HG02759 (cell line): Measurements from ENCODE around the gene GDF9.
"Not testable (repeated sequence)": the region's sequence is repeated elsewhere in the genome, so short reads cannot be mapped to it uniquely, and the experiment has no call there.

ENCODE experiments used
- ATAC-seq: cut with Tn5 transposase; IDR thresholded peaks from one replicate; pipeline ENCODE4 v1.9.1; 2021; ENCODE audit warnings: mild to moderate bottlenecking, moderate library complexity; ENCODE audit not compliant: unreplicated experiment

The GDF9 gene

DNA sequence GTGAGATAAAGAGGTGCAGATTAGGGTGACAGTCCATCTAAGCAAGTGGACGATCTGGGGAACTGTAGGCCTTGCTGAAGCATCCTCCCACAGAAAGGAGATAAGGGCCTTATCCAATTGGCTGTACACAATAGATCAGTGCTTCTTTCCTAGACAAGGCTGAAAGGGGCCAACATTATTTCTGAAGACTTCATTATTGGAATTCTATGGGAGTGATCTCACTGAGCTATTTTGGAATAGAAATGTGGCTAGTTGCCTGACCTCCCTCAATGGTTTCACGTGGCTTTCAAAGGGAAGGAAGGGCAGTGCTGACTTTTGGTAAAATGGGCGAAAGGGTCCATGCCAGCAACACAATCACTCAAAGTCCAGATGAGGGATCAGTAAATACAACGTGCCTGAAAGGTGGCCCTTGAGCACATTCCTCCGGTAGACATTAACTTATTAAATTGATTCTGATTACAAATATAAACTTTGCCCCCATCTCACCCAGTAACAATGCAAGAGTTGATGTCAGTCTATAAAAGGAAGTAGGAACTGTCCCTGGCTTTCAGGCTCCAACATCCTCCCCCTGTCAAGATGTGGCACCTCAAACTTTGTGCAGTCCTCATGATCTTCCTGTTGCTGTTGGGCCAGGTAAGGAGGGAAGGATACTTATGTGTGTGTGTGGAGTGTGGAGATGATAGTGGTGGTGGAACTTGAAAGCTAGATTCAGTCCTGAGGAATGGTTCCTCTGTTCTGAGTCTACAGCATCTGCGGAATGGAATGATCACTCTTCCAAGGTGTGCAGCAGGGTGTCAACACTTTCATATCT lies 7.1 kb upstream of the GDF9 start, which contains the start of gene LEAP2:
LEAP2 (plus strand) TSS at position 550 of the 811 bp plus-strand sequence; CDS start at position 577, 27 bp downstream.
- no peak for ATAC-seq

DNA sequence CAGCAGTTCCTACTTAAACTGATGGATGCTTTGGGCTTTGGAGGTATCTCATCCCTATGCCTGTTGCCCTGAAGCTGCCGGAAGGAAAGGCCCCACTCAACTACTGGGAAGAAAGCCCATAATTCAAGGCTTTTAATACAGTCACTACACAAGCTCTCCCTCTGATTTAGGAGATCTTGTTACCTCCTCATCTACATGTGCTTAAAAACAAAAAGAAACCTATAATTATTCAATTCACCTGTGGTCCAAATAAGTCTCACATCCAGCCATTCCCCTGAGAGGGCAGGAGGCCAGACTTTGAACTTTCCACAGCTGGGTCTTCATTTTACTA lies 6.5 kb upstream of the GDF9 start:
- no peak for ATAC-seq

DNA sequence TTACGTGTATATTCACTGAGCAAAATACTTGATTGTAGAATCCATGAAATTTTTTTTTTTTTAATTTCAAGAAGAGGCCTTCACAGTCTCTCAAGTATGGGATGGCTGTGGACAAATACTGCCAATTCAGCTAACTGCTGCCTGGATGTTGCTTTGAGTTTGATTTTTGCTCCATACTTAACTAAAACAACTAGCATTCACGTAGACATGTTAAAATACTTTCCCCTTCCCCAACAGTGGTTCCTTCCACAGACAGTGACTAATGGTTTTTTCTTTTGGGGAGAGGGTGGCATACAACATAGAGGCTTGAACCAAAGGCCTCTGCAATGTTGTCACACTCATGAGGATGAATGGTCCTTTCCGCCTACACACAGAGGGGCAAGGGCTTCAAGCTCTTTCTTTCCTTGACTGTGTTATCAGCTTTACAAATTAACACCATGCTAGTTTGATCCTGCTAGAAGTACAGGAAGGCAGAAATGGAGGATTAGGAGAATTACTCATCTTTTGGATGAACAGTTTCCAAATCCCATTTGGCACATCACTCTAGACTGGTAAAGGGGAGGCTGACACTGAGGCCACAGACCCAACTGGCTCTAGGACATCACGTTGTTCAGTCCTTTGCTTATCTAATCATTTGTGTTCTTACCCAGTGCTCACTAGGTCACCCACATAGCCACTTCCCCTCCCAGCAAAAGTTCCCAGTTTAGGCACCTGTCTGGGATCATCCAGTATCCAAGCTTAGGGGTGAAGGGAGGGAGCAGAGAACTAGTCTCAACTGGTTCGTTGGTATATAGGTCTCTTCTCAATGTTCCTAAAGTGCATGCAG lies 5.4 kb upstream of the GDF9 start:
- ATAC-seq: no peak

DNA sequence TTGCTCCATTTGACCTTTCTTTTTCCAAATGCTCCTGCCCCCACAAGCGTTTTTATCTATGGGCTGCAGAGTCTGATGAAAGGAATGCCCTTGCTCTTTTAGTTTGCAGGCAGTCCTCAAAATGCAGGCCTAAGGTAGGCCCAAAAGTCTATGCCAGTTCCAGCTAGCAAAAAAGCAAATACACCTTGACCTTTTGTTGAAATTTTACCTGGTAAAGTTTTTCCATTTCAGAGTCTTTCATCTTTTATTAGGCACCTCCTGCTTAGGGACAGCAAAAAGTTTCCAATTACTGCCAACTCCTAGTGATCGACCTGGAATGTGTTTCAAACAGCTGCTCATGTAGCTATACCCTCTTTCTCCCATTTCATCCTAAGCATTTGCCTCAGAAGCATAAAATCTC lies 4.5 kb upstream of the GDF9 start:
- no peak for ATAC-seq

- ATAC-seq: no peak
These were observed 2.5 kb upstream of the GDF9 start for GRCh38 chr5:132868754-132869153.

DNA sequence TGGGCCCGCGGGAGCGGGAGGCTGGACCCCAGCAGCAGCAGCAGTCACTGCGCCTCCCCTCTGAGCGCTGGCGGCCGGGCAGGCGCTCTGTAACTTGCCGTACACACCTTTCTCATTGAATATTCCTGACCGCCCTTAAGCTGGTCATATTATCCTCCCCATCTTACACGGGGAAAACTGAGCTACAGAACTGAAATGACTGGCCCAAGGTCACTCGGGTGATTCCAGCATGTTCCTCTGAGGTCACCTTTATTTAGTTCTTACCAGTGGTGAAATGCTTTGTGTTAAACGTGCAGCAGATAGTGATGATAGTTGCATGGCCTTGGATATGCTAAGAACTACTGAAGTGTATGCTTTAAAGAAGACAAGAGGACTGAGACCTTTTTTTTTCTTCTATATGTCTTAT lies 780 bp upstream of the GDF9 start:
- ATAC-seq: peak; percentile 18

DNA sequence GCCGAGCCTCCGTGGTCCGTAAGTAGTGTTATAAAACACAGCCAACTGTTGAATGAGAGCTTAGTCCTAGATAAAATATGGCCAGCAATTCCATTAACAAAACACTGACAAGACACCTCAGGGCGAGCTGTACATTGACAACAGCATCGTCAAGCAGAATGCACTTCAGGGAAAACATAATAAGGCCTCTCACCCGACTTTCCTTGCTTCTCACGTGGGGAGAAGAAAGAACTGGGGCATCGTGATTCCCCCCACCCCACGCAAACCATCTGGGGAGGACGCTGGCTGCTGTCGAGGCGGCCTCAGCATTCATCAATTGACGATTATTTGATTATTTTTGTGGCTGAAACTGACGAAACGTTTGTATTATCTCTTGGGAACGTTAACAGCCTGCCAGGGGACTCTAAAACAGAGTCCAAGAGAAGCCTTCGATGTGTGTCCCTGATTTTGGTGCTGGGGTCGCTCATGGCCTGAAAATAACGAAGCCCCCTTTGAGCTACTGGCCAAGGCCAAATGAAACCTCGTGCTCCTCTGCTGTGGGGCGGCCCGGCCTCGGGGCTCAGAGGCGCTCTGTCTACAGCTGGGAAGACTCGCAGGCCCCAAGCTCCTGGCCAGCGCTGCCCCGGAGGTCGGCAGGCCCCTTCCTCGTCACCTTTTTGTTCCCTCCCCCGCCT lies 464 bp downstream of the GDF9 start:
- peak; percentile 21 for ATAC-seq

- ATAC-seq: no peak
These were observed 5.5 kb downstream of the GDF9 start for GRCh38 chr5:132860742-132861141.

- ATAC-seq: no peak
These were observed 6.3 kb downstream of the GDF9 start for GRCh38 chr5:132859889-132860437.

GRCh38 chr5:132856011-132856410 lies 10.3 kb downstream of the GDF9 start:
- no peak for ATAC-seq

DNA sequence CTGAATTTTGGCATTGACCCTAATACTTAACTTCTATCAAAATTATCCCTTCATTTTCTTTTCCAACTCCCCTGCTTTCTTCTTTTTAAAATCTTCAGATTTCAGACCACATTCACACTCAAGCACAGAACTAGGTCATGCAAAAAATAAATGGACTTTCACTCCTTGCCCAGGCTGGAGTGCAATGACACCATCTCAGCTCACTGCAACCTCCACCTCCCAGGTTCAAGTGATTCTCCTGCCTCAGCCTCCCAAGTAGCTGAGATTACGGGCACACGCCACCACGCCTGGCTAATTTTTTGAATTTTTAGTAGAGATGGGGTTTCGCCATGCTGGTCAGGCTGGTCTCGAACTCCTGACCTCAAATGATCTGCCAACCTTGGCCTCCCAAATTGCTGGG lies 11.3 kb downstream of the GDF9 start:
- ATAC-seq: not testable (repeated sequence)

- no peak for ATAC-seq
These were observed 12.0 kb downstream of the GDF9 start for GRCh38 chr5:132854301-132854700.

DNA sequence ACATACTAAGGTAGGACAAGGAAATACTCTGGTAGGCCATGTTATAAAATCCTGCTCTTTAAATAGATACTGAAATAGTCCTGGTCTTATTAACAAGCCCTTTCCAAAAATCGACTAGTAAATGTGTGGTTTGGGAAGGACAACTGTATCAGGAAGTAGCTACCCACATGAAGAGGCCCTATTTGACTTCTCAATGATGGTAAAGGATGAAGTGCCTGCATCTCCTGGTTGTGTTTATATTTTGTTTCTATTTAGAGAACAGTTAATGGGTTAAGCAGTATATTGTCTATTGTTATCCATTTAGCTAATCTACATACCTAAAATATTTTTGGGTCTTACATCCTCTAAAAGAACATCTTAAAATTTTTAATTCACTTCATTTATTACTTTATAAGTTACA lies 12.5 kb downstream of the GDF9 start:
- ATAC-seq: no peak

DNA sequence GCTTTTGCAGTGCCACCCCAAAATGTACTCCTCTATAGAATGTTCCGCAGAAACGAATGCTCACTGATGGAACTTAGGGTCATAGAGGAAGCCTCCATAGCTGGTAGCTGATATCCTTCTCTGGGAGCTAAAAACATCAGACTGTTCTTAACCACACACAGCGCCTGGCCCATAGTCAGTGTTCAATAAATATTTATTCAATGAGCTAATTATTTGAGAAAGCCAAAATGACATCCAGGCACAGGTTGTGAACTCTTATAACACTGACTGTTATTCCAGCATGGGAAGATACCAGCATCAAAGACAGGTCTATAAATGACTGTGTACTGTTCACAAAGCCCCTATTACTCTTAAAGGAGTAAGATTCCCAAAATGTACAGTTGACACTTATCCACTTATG lies 12.9 kb downstream of the GDF9 start:
- ATAC-seq: no peak

GRCh38 chr5:132850066-132850465 lies 16.2 kb downstream of the GDF9 start:
- no peak for ATAC-seq

GRCh38 chr5:132849347-132849746 lies 16.9 kb downstream of the GDF9 start:
- ATAC-seq: no peak

GRCh38 chr5:132848270-132848669 lies 18.0 kb downstream of the GDF9 start:
- ATAC-seq: no peak

DNA sequence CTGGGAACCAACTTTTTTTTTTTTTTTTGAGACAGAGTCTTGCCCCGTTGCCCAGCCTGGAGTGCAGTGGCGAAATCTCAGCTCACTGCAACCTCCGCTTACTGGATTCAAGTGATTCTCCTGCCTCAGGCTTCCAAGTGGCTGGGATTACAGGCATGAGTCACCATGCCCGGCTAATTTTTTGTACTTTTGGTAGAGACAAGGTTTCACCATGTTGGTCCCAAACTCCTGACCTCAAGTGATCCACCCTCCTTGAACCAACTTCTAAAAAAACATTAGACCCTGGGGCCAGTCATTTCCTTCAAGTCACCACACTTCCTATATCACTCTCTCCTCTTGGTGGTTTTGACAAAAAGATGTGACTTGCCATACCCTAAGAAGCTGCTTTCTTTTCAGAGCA lies 25.0 kb downstream of the GDF9 start:
- no peak for ATAC-seq

GRCh38 chr5:132840896-132841295 lies 25.4 kb downstream of the GDF9 start:
- ATAC-seq: no peak

- no peak for ATAC-seq
These were observed 26.0 kb downstream of the GDF9 start for GRCh38 chr5:132840313-132840712.
